DMS114 treated with DMSO at 0.1 percent for 48 hours (cell line): ENCODE measurements around the gene AP2B1.

Experiments used
- DNase-seq: peaks from one replicate; lab custom pipeline; 2025; ENCODE audit not compliant: unreplicated experiment; lab: John Stamatoyannopoulos, UW

The AP2B1 gene

DNA sequence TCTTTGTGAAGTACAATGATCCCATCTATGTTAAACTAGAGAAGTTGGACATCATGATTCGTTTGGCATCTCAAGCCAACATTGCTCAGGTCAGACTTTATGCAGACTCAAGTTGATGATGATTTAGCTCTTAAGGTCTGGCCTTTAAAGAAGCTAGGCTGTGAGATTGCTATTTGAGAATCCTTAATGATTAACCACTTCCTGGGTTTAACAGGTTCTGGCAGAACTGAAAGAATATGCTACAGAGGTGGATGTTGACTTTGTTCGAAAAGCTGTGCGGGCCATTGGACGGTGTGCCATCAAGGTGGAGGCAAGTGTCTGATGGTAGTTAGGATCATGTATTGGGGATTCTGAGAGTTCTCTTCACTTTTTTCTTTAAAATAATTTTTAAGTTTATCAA is 40.3 kb downstream of the AP2B1 start:
- DNase-seq = no peak

GRCh38 chr17:35630530-35631148 is 43.5 kb downstream of the AP2B1 start:
- no peak for DNase-seq

- DNase-seq = no peak
Measured at GRCh38 chr17:35641032-35641431, 53.9 kb downstream of the AP2B1 start.

GRCh38 chr17:35645923-35646322 is 58.8 kb downstream of the AP2B1 start:
- DNase-seq = no peak

GRCh38 chr17:35651467-35651866 is 64.3 kb downstream of the AP2B1 start:
- DNase-seq = no peak

GRCh38 chr17:35653619-35654361 is 66.7 kb downstream of the AP2B1 start:
- DNase-seq = no peak

DNA sequence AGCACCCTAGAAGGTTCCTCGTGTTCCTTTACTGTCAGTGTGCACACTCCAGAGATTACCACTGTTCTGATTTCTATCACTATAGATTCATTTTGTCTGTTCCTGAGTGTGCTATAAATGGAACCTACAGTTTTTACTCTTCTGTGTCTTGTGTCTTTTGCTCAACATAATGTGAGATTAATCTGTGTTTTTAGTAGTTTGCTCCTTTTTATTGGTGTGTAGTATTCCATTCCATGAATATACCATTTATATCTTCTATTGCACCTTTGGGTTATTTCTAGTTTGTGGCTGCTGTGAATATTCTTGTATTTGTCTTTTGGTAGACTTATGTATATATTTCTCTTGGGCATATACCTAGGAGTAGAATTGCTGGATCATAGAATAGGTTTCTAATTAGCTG is 68.2 kb downstream of the AP2B1 start:
- DNase-seq = no peak

DNA sequence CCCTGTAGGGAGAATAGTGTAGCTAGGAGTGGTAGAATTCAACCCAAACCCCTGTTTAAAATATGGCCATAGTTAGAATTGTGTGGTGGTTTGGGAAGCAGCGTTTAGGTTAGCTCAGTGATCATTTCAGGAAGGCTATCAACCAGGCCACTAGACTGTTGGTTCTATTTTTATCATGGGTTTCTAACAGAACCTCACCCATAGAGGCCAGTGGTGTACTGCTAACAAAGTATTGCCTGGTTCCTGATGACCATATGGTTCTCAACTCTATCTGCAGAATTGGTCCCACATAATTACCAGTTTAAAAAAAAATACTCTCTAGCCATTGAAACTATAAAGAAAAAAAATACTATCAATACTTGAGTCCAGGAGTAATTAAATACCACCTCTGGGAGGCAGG is 73.8 kb downstream of the AP2B1 start:
- DNase-seq = no peak

GRCh38 chr17:35664685-35665084 is 77.6 kb downstream of the AP2B1 start:
- DNase-seq = no peak

DNA sequence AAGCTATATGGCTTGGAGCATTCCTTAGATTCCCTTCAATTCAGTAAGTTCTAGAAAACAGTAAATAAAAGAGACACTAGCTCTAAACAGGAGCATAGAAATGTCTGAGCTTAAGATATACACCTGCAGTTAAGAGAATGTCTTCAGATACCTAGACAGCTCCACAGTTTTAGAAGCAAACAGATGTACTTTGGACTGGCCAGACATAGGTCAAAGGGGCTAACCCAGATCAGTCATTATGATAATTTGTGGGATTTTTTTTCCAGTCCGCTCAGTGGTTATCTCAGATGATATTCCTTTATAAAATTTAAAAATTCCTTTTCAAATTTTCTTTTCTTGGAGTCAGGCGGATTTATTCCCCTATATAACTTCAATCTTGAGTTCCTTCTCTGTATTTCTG is 78.5 kb downstream of the AP2B1 start:
- no peak for DNase-seq

DNA sequence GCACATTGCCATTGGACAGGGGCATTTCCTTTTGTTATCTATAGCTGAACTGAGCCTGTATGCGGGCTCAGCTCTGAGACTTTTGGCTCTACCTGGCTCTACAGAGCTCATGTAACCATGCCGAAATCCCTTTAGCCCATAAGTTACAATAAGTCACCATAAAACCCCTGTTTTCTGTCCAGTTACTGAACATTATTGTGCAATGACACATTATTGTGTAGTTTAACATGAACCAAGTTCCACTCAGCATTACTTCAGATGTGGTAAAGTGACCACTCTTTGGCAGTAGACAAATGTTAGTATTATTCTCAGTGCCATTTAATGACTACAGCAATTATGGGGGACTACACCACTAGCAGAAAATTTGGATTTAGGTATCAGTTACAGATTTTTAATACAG is 78.9 kb downstream of the AP2B1 start:
- DNase-seq = no peak

- no peak for DNase-seq
Measured at GRCh38 chr17:35666967-35667532, 79.9 kb downstream of the AP2B1 start.

GRCh38 chr17:35668802-35669201 is 81.7 kb downstream of the AP2B1 start:
- DNase-seq = no peak

GRCh38 chr17:35674552-35674951 is 87.4 kb downstream of the AP2B1 start:
- no peak for DNase-seq

- DNase-seq = no peak
Measured at GRCh38 chr17:35676441-35676840, 89.3 kb downstream of the AP2B1 start.

DNA sequence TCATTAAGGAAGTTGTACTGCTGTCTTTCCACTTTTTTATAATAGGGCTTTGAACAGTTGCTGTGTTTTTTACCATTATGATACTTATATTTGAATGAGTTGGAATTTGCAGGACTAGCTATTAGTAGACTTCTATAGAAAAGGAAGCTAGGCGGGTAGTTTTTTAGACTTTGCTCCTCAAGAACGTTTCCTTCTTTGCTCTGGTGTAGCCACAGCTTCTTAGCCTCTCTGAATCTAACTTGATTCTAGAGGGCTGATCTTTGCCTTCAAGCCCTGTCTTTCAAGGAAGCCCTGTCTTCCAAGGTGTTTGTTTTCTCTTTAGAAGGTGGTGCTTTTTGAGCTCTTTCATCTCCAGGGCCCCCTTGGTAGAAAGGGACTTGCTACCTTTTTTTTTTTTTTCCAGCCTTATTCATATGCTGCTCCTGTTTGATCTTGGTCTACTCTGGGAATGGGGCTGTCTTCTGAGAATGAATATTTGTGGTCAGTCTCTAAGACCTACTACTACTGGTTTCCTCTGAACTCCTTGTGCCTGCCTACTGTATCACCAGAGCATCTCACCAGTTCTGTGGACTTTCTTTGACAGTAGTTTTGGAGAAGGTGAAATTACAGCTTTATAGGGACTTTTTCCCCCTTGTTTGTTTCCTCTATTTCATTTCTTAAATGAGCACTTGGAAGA is 92.0 kb downstream of the AP2B1 start:
- DNase-seq = no peak

DNA sequence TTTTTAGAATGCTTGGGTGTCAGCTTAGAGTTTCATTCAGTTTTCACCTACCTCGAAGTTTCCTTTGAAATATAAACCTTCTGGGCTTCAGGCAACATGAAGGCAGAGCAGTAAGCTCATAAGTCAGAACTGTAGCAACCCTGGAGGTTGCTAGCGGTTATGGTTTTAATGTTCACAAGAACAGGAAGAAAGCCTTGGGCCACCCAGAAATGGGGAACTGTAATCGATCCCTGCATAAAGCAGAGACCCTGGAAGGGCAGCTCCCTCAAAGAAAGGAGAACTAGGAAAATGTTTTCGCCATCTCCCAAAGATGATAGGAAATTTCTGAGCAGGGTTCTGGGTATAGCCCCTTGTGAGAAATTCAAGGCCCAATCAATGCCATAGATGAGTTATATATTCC is 96.5 kb downstream of the AP2B1 start:
- no peak for DNase-seq

DNA sequence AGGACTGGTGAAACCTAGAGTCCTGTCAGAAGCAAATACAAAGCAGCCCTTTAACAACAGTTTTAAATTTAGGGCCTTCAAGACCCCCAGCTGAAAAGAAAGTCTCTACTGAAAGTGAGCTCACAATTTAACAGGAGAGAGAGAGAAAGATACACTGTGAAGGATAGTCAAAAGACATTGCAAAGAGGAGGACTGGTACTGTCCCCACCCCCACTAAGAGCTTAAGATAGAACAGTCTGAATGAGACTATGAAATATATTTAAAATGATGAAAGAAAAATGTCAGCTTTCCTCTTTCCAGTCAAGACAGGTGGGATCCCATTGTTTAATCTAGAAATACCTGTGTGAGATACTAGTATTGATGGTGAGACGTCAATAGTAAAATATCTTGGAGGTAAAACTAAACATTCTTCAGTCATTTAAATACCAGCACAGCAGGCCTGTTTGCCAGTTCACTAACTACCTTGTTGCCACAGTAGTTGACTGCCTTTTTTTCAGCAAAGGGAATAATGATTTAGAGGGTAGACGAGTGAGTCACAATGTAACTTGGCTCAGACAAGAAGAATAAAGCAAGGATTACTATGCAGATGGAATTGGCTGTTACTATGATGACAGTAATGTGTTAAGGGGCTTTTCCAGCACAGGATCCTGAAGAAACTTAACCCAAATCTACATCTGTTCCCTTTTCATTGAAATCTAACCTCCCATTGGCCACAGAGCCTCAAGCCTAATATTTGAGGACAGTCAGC is 97.1 kb downstream of the AP2B1 start:
- no peak for DNase-seq

- no peak for DNase-seq
Measured at GRCh38 chr17:35692512-35693210, 105.5 kb downstream of the AP2B1 start.

- no peak for DNase-seq
Measured at GRCh38 chr17:35693662-35694061, 106.5 kb downstream of the AP2B1 start.

GRCh38 chr17:35694906-35695305 is 107.8 kb downstream of the AP2B1 start:
- DNase-seq = no peak
